LNCAP (cell line): ENCODE measurements around the gene GRAP.

Experiments used
- TF ChIP-seq, protein P1 (sequence below): fragments of 450-650 bp; IDR thresholded peaks from 2 replicates; pipeline ENCODE4 v1.5.1; 2017; ENCODE audit warnings: mild to moderate bottlenecking

The GRAP gene

GRCh38 chr17:19006698-19007097 lies 40.1 kb downstream of the GRAP start:
- TF ChIP-seq, protein P1, sequence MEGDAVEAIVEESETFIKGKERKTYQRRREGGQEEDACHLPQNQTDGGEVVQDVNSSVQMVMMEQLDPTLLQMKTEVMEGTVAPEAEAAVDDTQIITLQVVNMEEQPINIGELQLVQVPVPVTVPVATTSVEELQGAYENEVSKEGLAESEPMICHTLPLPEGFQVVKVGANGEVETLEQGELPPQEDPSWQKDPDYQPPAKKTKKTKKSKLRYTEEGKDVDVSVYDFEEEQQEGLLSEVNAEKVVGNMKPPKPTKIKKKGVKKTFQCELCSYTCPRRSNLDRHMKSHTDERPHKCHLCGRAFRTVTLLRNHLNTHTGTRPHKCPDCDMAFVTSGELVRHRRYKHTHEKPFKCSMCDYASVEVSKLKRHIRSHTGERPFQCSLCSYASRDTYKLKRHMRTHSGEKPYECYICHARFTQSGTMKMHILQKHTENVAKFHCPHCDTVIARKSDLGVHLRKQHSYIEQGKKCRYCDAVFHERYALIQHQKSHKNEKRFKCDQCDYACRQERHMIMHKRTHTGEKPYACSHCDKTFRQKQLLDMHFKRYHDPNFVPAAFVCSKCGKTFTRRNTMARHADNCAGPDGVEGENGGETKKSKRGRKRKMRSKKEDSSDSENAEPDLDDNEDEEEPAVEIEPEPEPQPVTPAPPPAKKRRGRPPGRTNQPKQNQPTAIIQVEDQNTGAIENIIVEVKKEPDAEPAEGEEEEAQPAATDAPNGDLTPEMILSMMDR: no peak

- TF ChIP-seq, protein P1: no peak
These were observed 40.8 kb downstream of the GRAP start for GRCh38 chr17:19005789-19006430.

DNA sequence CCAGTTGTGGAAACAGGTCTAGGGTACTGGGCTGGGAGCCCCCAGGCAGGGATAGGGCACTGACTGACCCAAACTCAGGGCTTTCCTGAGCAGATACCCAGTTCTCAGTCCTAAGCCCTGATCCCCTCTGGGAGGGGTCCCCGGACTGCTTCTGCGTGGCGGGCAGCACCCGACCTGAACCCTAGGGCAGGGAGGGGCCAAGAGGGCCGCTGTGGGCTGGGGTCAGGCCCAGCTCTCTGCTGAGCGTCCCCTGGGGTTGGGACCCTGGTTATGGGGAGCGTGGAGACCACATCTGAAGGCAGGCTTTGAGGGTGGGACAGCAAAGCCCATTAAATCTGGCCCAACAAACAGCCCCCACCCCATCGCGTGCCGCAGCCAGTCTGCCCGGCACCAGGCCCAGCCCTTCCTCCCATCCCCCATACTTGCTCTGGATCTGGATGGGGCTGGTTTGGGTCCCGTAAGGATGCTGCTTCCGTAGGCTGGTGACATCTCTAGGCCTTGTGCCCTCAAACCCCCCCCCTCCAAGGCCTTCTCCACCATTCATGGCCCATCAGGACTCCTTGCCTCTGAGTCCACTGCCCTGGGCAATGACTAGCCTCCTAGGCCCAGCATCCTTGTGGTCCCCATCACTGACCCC lies 41.5 kb downstream of the GRAP start:
- TF ChIP-seq, protein P1: no peak

DNA sequence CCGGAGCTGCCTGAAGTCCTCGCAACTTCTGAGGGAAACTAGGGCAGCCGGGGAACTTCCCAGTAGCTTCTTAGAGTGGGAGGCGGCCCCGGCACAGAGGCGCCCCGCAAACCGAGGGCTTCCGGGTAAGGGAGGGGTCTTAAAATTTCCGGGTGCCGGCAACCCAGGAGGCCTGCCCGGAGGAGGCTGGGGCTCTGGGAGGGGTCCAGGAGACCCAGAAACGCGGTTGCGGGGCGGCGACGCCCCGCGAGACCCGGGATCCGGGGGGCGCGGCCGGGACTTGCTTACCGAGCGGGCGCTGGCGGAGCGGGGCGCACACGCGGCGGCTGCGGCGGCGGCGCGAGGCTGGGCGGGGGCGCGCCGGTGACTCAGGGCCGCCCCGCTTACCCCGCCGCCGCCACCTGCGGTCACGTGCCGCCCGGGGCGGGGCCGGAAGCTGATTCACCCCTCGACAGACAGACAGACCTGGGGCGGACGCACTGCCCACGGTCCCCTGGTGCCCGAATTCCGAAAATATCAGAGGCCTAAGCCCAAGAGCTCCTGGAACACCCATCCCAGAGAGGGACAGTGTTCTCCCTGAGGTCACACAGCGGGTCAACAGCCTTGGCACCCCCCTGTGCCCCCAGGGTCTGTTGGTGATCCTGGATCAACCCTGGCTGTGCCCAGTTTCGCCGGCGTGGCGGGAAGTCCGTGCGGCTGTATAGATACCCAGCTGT lies 42.2 kb downstream of the GRAP start, which contains the start of gene FAM83G:
TSS of gene FAM83G (minus strand) at position 344 of the 716 bp plus-strand sequence. CDS start 723 bp downstream, outside the sequence.
- TF ChIP-seq, protein P1: no peak

- TF ChIP-seq, protein P1: no peak
These were observed 43.0 kb downstream of the GRAP start for GRCh38 chr17:19003543-19004420.

GRCh38 chr17:19002805-19003542 lies 43.8 kb downstream of the GRAP start:
- TF ChIP-seq, protein P1: no peak
